CD8-positive, alpha-beta memory T cell (primary cell): ENCODE measurements around the gene MPG. TPM values are rescaled to one million over a fixed set of nuclear protein-coding genes. Genes with fewer than 3 reads are reported as not detected.
A peak's percentile ranks its signal among the peaks of the same experiment; 100 is the strongest.

ENCODE experiments used
- CTCF ChIA-PET: fragments of 350-600 bp; sonication (Branson Sonifier 250); formaldehyde crosslinking; loops from one replicate; lab custom pipeline; 2021; ENCODE audit warnings: antibody characterized with exemption; lab: Charles Lee
- POLR2A ChIA-PET: fragments of 350-600 bp; sonication (Branson Sonifier 250); formaldehyde crosslinking; loops from one replicate; lab custom pipeline; 2021; ENCODE audit warnings: antibody characterized with exemption; lab: Charles Lee
- DNase-seq, 5 donors: peaks; one replicate each; pipeline versions ENCODE4 v3.0.0 to v3.0.0-alpha.2; 2020 to 2022; ENCODE audit warnings: mixed read lengths in 1 of 5
- H3K27ac ChIP-seq: one replicate; pipeline ENCODE4 v1.7.0; 2013; ENCODE audit warnings: low read depth, mild to moderate bottlenecking, low read length, moderate library complexity
- H3K27me3 ChIP-seq: 2 replicates; pipeline ENCODE4 v1.7.0; 2013; ENCODE audit warnings: low read length, mild to moderate bottlenecking; ENCODE audit not compliant: insufficient read depth, poor library complexity, severe bottlenecking
- H3K36me3 ChIP-seq: 2 replicates; pipeline ENCODE4 v1.7.0; 2013; ENCODE audit warnings: mild to moderate bottlenecking, low read length, moderate library complexity; ENCODE audit not compliant: insufficient read depth
- H3K4me1 ChIP-seq: 2 replicates; pipeline ENCODE4 v1.7.0; 2013; ENCODE audit warnings: mild to moderate bottlenecking, low read length, moderate library complexity; ENCODE audit not compliant: insufficient read depth
- H3K4me3 ChIP-seq: 2 replicates; pipeline ENCODE4 v1.7.0; 2013; ENCODE audit warnings: mild to moderate bottlenecking, low read length
- H3K9me3 ChIP-seq: 2 replicates; pipeline ENCODE4 v1.7.0; 2013; ENCODE audit warnings: mild to moderate bottlenecking, low read length
- H3K27ac Mint-ChIP-seq, 8 donors: one replicate each; pipeline ENCODE4 v1.8.0; 2020 to 2021; ENCODE audit warnings: mixed read lengths in 8 of 8, mild to moderate bottlenecking in 6 of 8, inconsistent platforms in 3 of 8, moderate library complexity in 3 of 8
- H3K27me3 Mint-ChIP-seq, 2 donors: one replicate each; pipeline ENCODE4 v1.8.0; 2020 to 2021; ENCODE audit warnings: mixed read lengths in 2 of 2, mild to moderate bottlenecking in 1 of 2, moderate library complexity in 1 of 2
- H3K36me3 Mint-ChIP-seq, 3 donors: one replicate each; pipeline ENCODE4 v1.8.0; 2020 to 2021; ENCODE audit warnings: mixed read lengths in 3 of 3, inconsistent platforms in 1 of 3, mild to moderate bottlenecking in 1 of 3
- H3K4me1 Mint-ChIP-seq, 3 donors: one replicate each; pipeline ENCODE4 v1.8.0; 2020 to 2021; ENCODE audit warnings: mixed read lengths in 3 of 3, inconsistent platforms in 1 of 3, mild to moderate bottlenecking in 1 of 3
- H3K4me3 Mint-ChIP-seq, 7 donors: one replicate each; pipeline ENCODE4 v1.8.0; 2020 to 2021; ENCODE audit warnings: mixed read lengths in 7 of 7, mild to moderate bottlenecking in 6 of 7, moderate library complexity in 4 of 7, inconsistent platforms in 2 of 7
- H3K9me3 Mint-ChIP-seq, 5 donors: one replicate each; pipeline ENCODE4 v1.8.0; 2020 to 2022; ENCODE audit warnings: mixed read lengths in 5 of 5, mild to moderate bottlenecking in 3 of 5, moderate library complexity in 2 of 5, inconsistent platforms in 1 of 5
- polyA plus RNA-seq: library from polyadenylated mRNA; unstranded; fragments of 300-500 nt; fragmentation: Illumina TruSeq; gene quantifications from one replicate; pipeline ENCODE4 v1.2.3, GENCODE V29; 2021
- total RNA-seq, 2 experiments: library from RNA; stranded (reverse); gene quantifications; one replicate each; pipeline ENCODE4 v1.2.3, GENCODE V29; 2021

MPG gene
- total and polyA plus RNA-seq, 3 experiments from 2014 or later: 47.5 to 58.1 (median 48.2) TPM

- H3K9me3 Mint-ChIP-seq: no peaks in the 10 kb centered on the region
- H3K27ac Mint-ChIP-seq: no peak overlapping the region
- ChIA-PET CTCF (interaction anchor here (0.6 to 4.7 kb wide), 3 partner anchors 40 to 259 kb away, joined by 3 to 39 read pairs (median 39); no protein-coding TSS in a partner anchor), POLR2A (no interaction called here)
- peaks cover 0 to 46% (median 9%) of the 10 kb centered on the region in 3 donors for H3K36me3 Mint-ChIP-seq
- H3K27me3 Mint-ChIP-seq: no peaks in the 10 kb centered on the region
- H3K4me1 Mint-ChIP-seq: peaks cover 4 to 5% (median 5%) of the 10 kb centered on the region in 3 donors
- no peak for DNase-seq
- Histone ChIP-seq H3K9me3 (no peaks in the 10 kb centered on the region), H3K4me3 (no peak overlapping the region), H3K27ac (peak overlapping the region; percentile 56), H3K27me3 (no peaks in the 10 kb centered on the region), H3K4me1 (no peaks in the 10 kb centered on the region), H3K36me3 (peaks cover 4% of the 10 kb centered on the region)
- no peak overlapping the region for H3K4me3 Mint-ChIP-seq
Observed at GRCh38 chr16:104355-104754, 26.3 kb downstream of the MPG start.

DNA sequence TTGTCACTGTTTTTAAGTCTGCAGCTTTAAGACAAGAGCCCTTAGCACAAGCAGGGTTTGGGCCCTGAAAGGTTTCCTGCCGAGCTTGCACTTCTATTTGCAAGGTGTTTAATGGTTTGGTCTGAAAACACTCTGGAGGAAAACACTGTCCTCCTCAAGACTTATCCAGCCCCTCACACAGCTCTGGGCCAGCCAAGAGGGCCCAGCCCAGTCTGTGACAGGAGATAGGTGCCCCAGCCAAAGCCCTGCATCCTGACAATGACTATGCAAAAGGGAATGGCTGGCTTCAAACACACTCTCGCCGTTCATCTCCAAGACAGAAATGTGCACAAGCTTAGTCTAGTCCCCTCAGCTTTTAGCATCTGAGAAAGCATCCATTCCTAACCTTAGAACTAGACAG is 26.9 kb downstream of the MPG start:
- Histone ChIP-seq H3K9me3 (no peaks in the 10 kb centered on the region), H3K4me1 (no peaks in the 10 kb centered on the region), H3K27me3 (no peaks in the 10 kb centered on the region), H3K36me3 (peaks cover 4% of the 10 kb centered on the region), H3K4me3 (no peak overlapping the region), H3K27ac (peak overlapping the region; percentile 56)
- DNase-seq: no peak
- Mint-ChIP-seq H3K4me3 (no peak overlapping the region), H3K36me3 (peaks cover 0 to 51% (median 9%) of the 10 kb centered on the region in 3 donors), H3K27ac (no peak overlapping the region), H3K9me3 (no peaks in the 10 kb centered on the region), H3K4me1 (peaks cover 4 to 5% (median 5%) of the 10 kb centered on the region in 3 donors), H3K27me3 (no peaks in the 10 kb centered on the region)
- POLR2A ChIA-PET: no interaction called here
- CTCF ChIA-PET: interaction anchor here (0.6 to 4.7 kb wide), 4 partner anchors 17 to 258 kb away, joined by 3 to 39 read pairs (median 21); no protein-coding TSS in a partner anchor

DNA sequence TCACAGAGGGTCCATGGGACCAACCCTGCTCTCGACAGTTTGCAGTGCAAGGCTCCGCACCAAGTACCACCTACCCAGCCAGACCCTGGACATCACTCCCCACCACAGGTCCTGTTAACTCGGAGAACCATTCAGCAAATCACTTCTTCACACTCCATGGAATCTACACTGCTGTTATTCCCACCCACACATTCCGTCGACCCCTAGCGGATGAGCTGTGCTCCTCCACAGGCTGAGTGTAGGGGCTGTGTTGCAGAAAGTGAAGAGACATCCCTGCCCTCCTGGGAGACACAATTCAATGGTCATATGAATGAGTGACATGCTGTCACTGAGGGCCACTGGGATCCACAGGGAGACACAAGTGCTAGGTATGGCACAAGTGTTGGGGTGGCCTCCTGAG is 27.5 kb downstream of the MPG start:
- CTCF ChIA-PET: interaction anchor here (1.5 to 4.7 kb wide), 4 partner anchors 9 to 258 kb away, joined by 3 to 53 read pairs (median 39); no protein-coding TSS in a partner anchor
- Histone ChIP-seq H3K4me3 (no peak overlapping the region), H3K27ac (no peak overlapping the region), H3K4me1 (no peaks in the 10 kb centered on the region), H3K36me3 (peaks cover 4% of the 10 kb centered on the region), H3K9me3 (no peaks in the 10 kb centered on the region), H3K27me3 (no peaks in the 10 kb centered on the region)
- no peak overlapping the region for H3K4me3 Mint-ChIP-seq
- H3K27me3 Mint-ChIP-seq: no peaks in the 10 kb centered on the region
- H3K27ac Mint-ChIP-seq: no peak overlapping the region
- POLR2A ChIA-PET: no interaction called here
- H3K4me1 Mint-ChIP-seq: peaks cover 4 to 5% (median 5%) of the 10 kb centered on the region in 3 donors
- no peaks in the 10 kb centered on the region for H3K9me3 Mint-ChIP-seq
- peaks cover 0 to 51% (median 9%) of the 10 kb centered on the region in 3 donors for H3K36me3 Mint-ChIP-seq
- DNase-seq: no peak

GRCh38 chr16:106623-107324 is 28.7 kb downstream of the MPG start:
- DNase-seq: peak; percentile 33 to 70 (median 57)
- peaks cover 4% of the 10 kb centered on the region for H3K36me3 ChIP-seq
- Mint-ChIP-seq H3K9me3 (no peaks in the 10 kb centered on the region), H3K36me3 (peaks cover 0 to 51% (median 12%) of the 10 kb centered on the region in 3 donors), H3K27ac (no peak overlapping the region), H3K4me3 (no peak overlapping the region), H3K27me3 (no peaks in the 10 kb centered on the region), H3K4me1 (peaks cover 4 to 5% (median 5%) of the 10 kb centered on the region in 3 donors)
- no peaks in the 10 kb centered on the region for H3K9me3 ChIP-seq
- H3K27me3 ChIP-seq: no peaks in the 10 kb centered on the region
- H3K4me1 ChIP-seq: no peaks in the 10 kb centered on the region
- no peak overlapping the region for H3K4me3 ChIP-seq
- POLR2A ChIA-PET: interaction anchor here (0.5 to 1.0 kb wide), 4 partner anchors 24 to 255 kb away, joined by 3 to 6 read pairs (median 4); partner anchors contain the start of gene HBQ1
- no peak overlapping the region for H3K27ac ChIP-seq
- CTCF ChIA-PET: interaction anchor here (0.7 to 4.7 kb wide), 28 partner anchors 10 to 389 kb away, joined by 3 to 53 read pairs (median 4); partner anchors contain the start of genes DECR2, HBQ1, MPG and POLR3K

DNA sequence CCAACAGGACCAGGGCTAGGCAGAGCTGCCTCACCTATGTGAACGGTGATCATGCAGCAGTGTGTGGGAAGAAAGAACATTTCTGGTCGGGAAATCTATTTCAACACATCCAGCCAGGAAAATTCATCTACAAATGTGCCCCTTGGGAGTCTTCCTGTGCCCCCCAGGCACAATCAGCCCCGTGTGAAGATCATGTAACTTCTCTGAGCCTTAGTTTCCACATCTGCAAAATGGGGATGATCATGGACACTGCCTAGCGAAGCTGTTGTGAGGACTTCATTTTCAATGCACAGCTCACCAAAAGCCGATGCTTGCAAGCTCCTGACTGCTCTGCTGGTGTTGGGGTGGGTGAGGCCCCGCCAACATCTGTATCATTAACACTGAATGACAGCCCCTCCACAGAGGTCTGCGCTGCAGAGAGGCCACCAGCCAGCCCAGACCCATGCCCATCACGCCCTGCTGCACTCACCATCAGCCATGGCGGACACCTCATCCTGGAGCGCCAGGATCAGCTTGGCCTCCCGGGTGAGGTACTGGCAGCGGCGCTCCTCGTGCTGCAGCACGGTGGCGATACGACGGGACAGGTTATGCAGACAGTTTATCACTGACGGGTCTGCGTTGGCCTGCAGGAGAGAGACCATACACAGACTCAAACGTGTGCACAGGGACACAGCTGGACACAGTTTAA is 34.3 kb downstream of the MPG start:
- Mint-ChIP-seq H3K9me3 (no peaks in the 10 kb centered on the region), H3K27me3 (no peaks in the 10 kb centered on the region), H3K27ac (peak overlapping the region in 1 of 8 donors; percentile 5), H3K36me3 (peaks cover 0 to 72% (median 15%) of the 10 kb centered on the region in 3 donors), H3K4me3 (no peak overlapping the region), H3K4me1 (no peaks in the 10 kb centered on the region)
- Histone ChIP-seq H3K36me3 (peaks cover 16% of the 10 kb centered on the region), H3K27me3 (no peaks in the 10 kb centered on the region), H3K4me1 (no peaks in the 10 kb centered on the region), H3K9me3 (no peaks in the 10 kb centered on the region), H3K4me3 (no peak overlapping the region), H3K27ac (peak overlapping the region; percentile 79)
- DNase-seq: no peak
- ChIA-PET CTCF (interaction anchor here (2.3 kb wide), 1 partner anchor 15 kb away, joined by 9 read pairs; no protein-coding TSS in a partner anchor), POLR2A (no interaction called here)

DNA sequence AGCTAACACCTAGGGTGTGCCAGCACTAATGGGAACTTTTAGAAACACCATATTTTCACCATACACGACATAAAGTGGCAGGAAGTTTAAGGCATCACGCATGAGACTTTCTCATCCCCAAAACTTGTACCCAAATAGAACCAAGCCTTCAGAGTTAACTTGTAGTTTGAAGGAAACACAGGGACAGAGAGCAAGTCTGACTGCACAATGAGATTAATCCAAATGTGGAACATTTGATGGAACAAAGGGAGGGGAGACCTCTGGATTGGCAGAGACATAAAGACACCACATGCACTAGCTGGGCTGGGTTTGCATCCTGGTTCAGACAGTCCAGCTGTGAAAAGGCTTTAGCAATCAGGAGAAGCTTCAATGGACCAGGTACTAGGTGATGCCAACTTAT is 36.3 kb downstream of the MPG start:
- no peak overlapping the region for H3K27ac Mint-ChIP-seq
- Histone ChIP-seq H3K36me3 (peaks cover 16% of the 10 kb centered on the region), H3K4me1 (no peaks in the 10 kb centered on the region), H3K9me3 (no peaks in the 10 kb centered on the region), H3K27ac (peak overlapping the region; percentile 79), H3K27me3 (no peaks in the 10 kb centered on the region), H3K4me3 (no peak overlapping the region)
- no peaks in the 10 kb centered on the region for H3K27me3 Mint-ChIP-seq
- H3K4me3 Mint-ChIP-seq: no peak overlapping the region
- ChIA-PET CTCF (no interaction called here), POLR2A (no interaction called here)
- no peak for DNase-seq
- peaks cover 0 to 63% (median 12%) of the 10 kb centered on the region in 3 donors for H3K36me3 Mint-ChIP-seq
- H3K4me1 Mint-ChIP-seq: peaks cover 0 to 9% (median 8%) of the 10 kb centered on the region in 3 donors
- H3K9me3 Mint-ChIP-seq: no peaks in the 10 kb centered on the region

DNA sequence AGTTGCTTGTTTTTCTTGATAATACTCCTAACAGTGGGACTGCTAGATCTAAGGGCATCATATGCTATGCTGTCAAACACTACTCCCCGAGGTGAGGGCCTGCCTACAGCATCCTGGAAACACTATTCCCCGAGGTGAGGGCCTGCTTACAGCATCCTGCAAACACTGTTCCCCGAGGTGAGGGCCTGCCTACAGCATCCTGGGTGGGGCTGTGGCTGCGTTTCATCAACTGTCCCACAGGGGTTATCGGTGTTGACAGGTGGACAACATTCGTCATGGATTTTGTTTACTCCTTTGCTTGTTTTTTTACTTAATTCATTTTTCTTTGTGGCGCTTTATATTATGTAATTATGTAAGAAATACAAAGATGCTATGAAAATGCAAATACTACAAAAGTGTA is 38.0 kb downstream of the MPG start:
- Histone ChIP-seq H3K9me3 (no peaks in the 10 kb centered on the region), H3K27ac (no peak overlapping the region), H3K36me3 (peaks cover 16% of the 10 kb centered on the region), H3K4me1 (no peaks in the 10 kb centered on the region), H3K27me3 (no peaks in the 10 kb centered on the region), H3K4me3 (no peak overlapping the region)
- ChIA-PET CTCF (interaction anchor here (0.9 to 3.5 kb wide), 3 partner anchors 9 to 119 kb away, joined by 3 to 17 read pairs (median 4); partner anchors contain the start of gene FAM234A), POLR2A (no interaction called here)
- no peak overlapping the region for H3K4me3 Mint-ChIP-seq
- H3K36me3 Mint-ChIP-seq: peaks cover 0 to 51% (median 12%) of the 10 kb centered on the region in 3 donors
- no peaks in the 10 kb centered on the region for H3K27me3 Mint-ChIP-seq
- no peaks in the 10 kb centered on the region for H3K9me3 Mint-ChIP-seq
- peaks cover 0 to 9% (median 8%) of the 10 kb centered on the region in 3 donors for H3K4me1 Mint-ChIP-seq
- DNase-seq: no peak
- H3K27ac Mint-ChIP-seq: no peak overlapping the region
